ACHN (cell line): ENCODE data around the gene MYBBP1A.

Source experiments
- DNase-seq: peaks from one replicate; pipeline ENCODE4 v3.0.0-alpha.2; 2015
- in situ Hi-C: cut with HindIII; loops from 2 replicates; pipeline ENCODE4 v1.10.0; 2017; ENCODE audit warnings: low sequenced_read_pairs, low pct_ligation_motif_present, low pct_unique_long_range_greater_than_20kb

Gene MYBBP1A

GRCh38 chr17:4576161-4576558, 21.0 kb upstream of the MYBBP1A start:
- in situ Hi-C loops, result no loop called here
- no peak for DNase-seq

GRCh38 chr17:4574448-4575045, 19.4 kb upstream of the MYBBP1A start:
- DNase-seq, result no peak
- in situ Hi-C loops, result no loop called here

GRCh38 chr17:4573669-4574068, 18.5 kb upstream of the MYBBP1A start:
- DNase-seq, result no peak
- in situ Hi-C loops, result no loop called here

GRCh38 chr17:4573115-4573514, 17.9 kb upstream of the MYBBP1A start:
- in situ Hi-C loops, result no loop called here

GRCh38 chr17:4572131-4572530, 16.9 kb upstream of the MYBBP1A start:
- in situ Hi-C loops, result no loop called here

More at GRCh38 chr17:4573115-4573514, 17.9 kb upstream of the MYBBP1A start:
- no peak for DNase-seq

GRCh38 chr17:4569591-4569990, 14.4 kb upstream of the MYBBP1A start:
- in situ Hi-C loops, result loop anchor here (10.0 kb wide), 1 partner anchor 55 kb away; no protein-coding TSS in a partner anchor
- DNase-seq, result no peak

More at GRCh38 chr17:4572131-4572530, 16.9 kb upstream of the MYBBP1A start:
- no peak for DNase-seq

GRCh38 chr17:4566785-4567184, 11.6 kb upstream of the MYBBP1A start:
- in situ Hi-C loops, result loop anchor here (10.0 kb wide), 1 partner anchor 58 kb away; no protein-coding TSS in a partner anchor
- DNase-seq, result peak; percentile 74

GRCh38 chr17:4565209-4566141, 10.3 kb upstream of the MYBBP1A start:
- in situ Hi-C loops, result loop anchor here (10.0 kb wide), 1 partner anchor 59 kb away; no protein-coding TSS in a partner anchor
- DNase-seq, result peak; percentile 81

- in situ Hi-C loops, result loop anchor here (10.0 kb wide), 1 partner anchor 63 kb away; no protein-coding TSS in a partner anchor
- no peak for DNase-seq
These were observed 7.1 kb upstream of the MYBBP1A start for GRCh38 chr17:4562015-4562969.

GRCh38 chr17:4560837-4561256, 5.7 kb upstream of the MYBBP1A start:
- in situ Hi-C loops, result loop anchor here (10.0 kb wide), 1 partner anchor 64 kb away; no protein-coding TSS in a partner anchor
- no peak for DNase-seq

- no peak for DNase-seq
- in situ Hi-C loops, result loop anchor here (10.0 kb wide), 1 partner anchor 64 kb away; no protein-coding TSS in a partner anchor
These were observed 5.2 kb upstream of the MYBBP1A start, which contains the start of gene GGT6 for GRCh38 chr17:4560421-4560820. Gene GGT6, minus strand, starts transcription at chr17:4560577. Its CDS starts 56 bp downstream, at chr17:4560521.

- in situ Hi-C loops, result loop anchor here (10.0 kb wide), 1 partner anchor 65 kb away; no protein-coding TSS in a partner anchor
- DNase-seq, result no peak
These were observed 4.8 kb upstream of the MYBBP1A start for GRCh38 chr17:4559966-4560365.

GRCh38 chr17:4559139-4559791, 4.1 kb upstream of the MYBBP1A start:
- in situ Hi-C loops, result no loop called here
- DNase-seq, result no peak

- in situ Hi-C loops, result no loop called here
- no peak for DNase-seq
These were observed 3.3 kb upstream of the MYBBP1A start for GRCh38 chr17:4558347-4558971.

- no peak for DNase-seq
- in situ Hi-C loops, result no loop called here
These were observed 2.6 kb upstream of the MYBBP1A start for GRCh38 chr17:4557626-4558346.

GRCh38 chr17:4556996-4557395, 1.8 kb upstream of the MYBBP1A start:
- in situ Hi-C loops, result no loop called here
- no peak for DNase-seq
